ENCODE data around the gene AJAP1.

GRCh38 chr1:4624801-4625200 is 29.6 kb upstream of the AJAP1 start:
- no peak for TF ChIP-seq POLR2AphosphoS5 (IDR thresholded peaks at IDR 0.05)
- no peak for TF ChIP-seq CTCF (IDR thresholded peaks at IDR 0.05)
- no peak for TF ChIP-seq EP300 (IDR thresholded peaks at IDR 0.05)

Measured in sigmoid colon (tissue), 4 donors.